Kasumi-1 (cell line): Measurements from ENCODE around the gene KLF13.

Experiments
- DNase-seq, 2 experiments: peaks; one replicate each; lab custom pipeline; 2025; lab: John Stamatoyannopoulos, UW

KLF13 gene

GRCh38 chr15:31401282-31401681 is 74.6 kb downstream of the KLF13 start:
- DNase-seq: no peak

- no peak for DNase-seq
Measured at GRCh38 chr15:31402003-31402402, 75.4 kb downstream of the KLF13 start.

GRCh38 chr15:31402511-31403056 is 75.9 kb downstream of the KLF13 start:
- DNase-seq: no peak

- no peak for DNase-seq
Measured at GRCh38 chr15:31403096-31403495, 76.5 kb downstream of the KLF13 start.

GRCh38 chr15:31403606-31404005 is 77.0 kb downstream of the KLF13 start:
- DNase-seq: no peak

- DNase-seq: no peak
Measured at GRCh38 chr15:31404345-31404744, 77.7 kb downstream of the KLF13 start.

- DNase-seq: peak; percentile 38 to 41
Measured at GRCh38 chr15:31405200-31405920, 78.7 kb downstream of the KLF13 start.

- DNase-seq: no peak
Measured at GRCh38 chr15:31407376-31407775, 80.7 kb downstream of the KLF13 start.

GRCh38 chr15:31407851-31408250 is 81.2 kb downstream of the KLF13 start:
- no peak for DNase-seq

GRCh38 chr15:31408724-31409123 is 82.1 kb downstream of the KLF13 start:
- no peak for DNase-seq

GRCh38 chr15:31409171-31409570 is 82.5 kb downstream of the KLF13 start:
- no peak for DNase-seq

GRCh38 chr15:31412824-31413223 is 86.2 kb downstream of the KLF13 start:
- no peak for DNase-seq

GRCh38 chr15:31415201-31415600 is 88.6 kb downstream of the KLF13 start:
- no peak for DNase-seq

GRCh38 chr15:31419820-31420219 is 93.2 kb downstream of the KLF13 start:
- DNase-seq: no peak

- DNase-seq: no peak
Measured at GRCh38 chr15:31427411-31427810, 100.8 kb downstream of the KLF13 start.
